Measurements from ENCODE around the gene KIF18B.

DNA sequence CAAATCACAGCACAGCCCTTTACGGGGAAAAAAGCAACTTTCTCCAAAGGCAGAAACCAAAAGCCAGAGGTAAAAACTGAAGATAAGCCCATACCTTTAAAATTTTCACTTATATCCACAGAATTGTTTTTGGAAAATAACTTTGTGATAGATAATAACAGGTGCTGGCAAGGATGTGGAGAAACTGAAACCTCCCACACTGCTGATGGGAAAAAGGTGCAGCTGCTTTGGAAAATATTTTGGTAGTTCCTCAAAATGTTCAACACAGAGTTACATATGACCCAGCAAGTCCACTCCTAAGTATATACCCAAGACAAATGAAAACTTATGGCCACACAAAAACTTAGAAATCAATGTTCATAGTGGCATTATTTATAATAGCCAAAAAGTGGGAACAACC is 60.6 kb downstream of the KIF18B start:
- TF ChIP-seq POLR2A (IDR thresholded peaks at IDR 0.05; ENCODE audit: low read depth, low read length) (no peak), GATA2 (IDR thresholded peaks at IDR 0.05; ENCODE audit: insufficient read depth, insufficient read length, low read depth, low read length) (no peak), EZH2 (IDR thresholded peaks at IDR 0.05; ENCODE audit: borderline replicate concordance, low read depth, low read length, severe bottlenecking) (no peak), JUN (IDR thresholded peaks at IDR 0.05; ENCODE audit: borderline replicate concordance, insufficient read depth, insufficient read length, low read depth) (no peak), FOS (IDR thresholded peaks at IDR 0.05; ENCODE audit: borderline replicate concordance, insufficient read depth, low read length) (no peak)
- TF ChIP-seq, protein P1, sequence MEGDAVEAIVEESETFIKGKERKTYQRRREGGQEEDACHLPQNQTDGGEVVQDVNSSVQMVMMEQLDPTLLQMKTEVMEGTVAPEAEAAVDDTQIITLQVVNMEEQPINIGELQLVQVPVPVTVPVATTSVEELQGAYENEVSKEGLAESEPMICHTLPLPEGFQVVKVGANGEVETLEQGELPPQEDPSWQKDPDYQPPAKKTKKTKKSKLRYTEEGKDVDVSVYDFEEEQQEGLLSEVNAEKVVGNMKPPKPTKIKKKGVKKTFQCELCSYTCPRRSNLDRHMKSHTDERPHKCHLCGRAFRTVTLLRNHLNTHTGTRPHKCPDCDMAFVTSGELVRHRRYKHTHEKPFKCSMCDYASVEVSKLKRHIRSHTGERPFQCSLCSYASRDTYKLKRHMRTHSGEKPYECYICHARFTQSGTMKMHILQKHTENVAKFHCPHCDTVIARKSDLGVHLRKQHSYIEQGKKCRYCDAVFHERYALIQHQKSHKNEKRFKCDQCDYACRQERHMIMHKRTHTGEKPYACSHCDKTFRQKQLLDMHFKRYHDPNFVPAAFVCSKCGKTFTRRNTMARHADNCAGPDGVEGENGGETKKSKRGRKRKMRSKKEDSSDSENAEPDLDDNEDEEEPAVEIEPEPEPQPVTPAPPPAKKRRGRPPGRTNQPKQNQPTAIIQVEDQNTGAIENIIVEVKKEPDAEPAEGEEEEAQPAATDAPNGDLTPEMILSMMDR (IDR thresholded peaks at IDR 0.05; ENCODE audit: extremely low read depth in 1 of 2, insufficient read depth in 1 of 2, low read depth in 1 of 2, low read length in 2 of 2): no peak

Measured in endothelial cell of umbilical vein (primary cell).